Measurements from ENCODE around the gene SRRD.
"Not testable (repeated sequence)": the region's sequence is repeated elsewhere in the genome, so short reads cannot be mapped to it uniquely, and the experiment has no call there.

Gene SRRD

GRCh38 chr22:26527574-26528465 is 44.1 kb downstream of the SRRD start:
- no peak overlapping the region for H3K4me3 ChIP-seq (ENCODE audit: low read length)
- TF ChIP-seq, protein P1, sequence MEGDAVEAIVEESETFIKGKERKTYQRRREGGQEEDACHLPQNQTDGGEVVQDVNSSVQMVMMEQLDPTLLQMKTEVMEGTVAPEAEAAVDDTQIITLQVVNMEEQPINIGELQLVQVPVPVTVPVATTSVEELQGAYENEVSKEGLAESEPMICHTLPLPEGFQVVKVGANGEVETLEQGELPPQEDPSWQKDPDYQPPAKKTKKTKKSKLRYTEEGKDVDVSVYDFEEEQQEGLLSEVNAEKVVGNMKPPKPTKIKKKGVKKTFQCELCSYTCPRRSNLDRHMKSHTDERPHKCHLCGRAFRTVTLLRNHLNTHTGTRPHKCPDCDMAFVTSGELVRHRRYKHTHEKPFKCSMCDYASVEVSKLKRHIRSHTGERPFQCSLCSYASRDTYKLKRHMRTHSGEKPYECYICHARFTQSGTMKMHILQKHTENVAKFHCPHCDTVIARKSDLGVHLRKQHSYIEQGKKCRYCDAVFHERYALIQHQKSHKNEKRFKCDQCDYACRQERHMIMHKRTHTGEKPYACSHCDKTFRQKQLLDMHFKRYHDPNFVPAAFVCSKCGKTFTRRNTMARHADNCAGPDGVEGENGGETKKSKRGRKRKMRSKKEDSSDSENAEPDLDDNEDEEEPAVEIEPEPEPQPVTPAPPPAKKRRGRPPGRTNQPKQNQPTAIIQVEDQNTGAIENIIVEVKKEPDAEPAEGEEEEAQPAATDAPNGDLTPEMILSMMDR (conservative IDR thresholded peaks at IDR 0.05; ENCODE audit: low read depth, low read length) = no peak
- DNase-seq (ENCODE audit: low read depth) = peak; percentile 84

DNA sequence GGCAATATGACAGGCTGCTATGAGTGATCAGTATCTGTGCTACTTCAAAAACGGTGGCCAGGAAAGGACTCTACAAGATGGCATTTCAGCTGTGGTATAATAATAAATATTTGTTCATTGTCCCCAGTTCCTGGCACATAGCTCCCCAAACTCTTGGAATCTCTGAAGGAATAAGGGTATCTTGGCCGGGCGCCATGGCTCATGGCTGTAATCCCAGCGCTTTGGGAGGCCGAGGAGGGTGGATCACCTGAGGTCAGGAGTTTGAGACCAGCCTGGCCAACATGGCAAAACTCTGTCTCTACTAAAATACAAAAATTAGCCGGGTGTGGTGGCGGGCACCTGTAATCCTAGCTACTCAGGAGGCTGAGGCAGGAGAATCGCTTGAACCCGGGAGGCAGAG is 44.8 kb downstream of the SRRD start:
- H3K4me3 ChIP-seq (ENCODE audit: low read length); DNase-seq (ENCODE audit: low read depth): not testable (repeated sequence)

- TF ChIP-seq, protein P1 (conservative IDR thresholded peaks at IDR 0.05; ENCODE audit: low read depth, low read length) = no peak
- H3K4me3 ChIP-seq (ENCODE audit: low read length) = no peak overlapping the region
- no peak for DNase-seq (ENCODE audit: low read depth)
Measured at GRCh38 chr22:26529345-26529744, 45.7 kb downstream of the SRRD start.

DNA sequence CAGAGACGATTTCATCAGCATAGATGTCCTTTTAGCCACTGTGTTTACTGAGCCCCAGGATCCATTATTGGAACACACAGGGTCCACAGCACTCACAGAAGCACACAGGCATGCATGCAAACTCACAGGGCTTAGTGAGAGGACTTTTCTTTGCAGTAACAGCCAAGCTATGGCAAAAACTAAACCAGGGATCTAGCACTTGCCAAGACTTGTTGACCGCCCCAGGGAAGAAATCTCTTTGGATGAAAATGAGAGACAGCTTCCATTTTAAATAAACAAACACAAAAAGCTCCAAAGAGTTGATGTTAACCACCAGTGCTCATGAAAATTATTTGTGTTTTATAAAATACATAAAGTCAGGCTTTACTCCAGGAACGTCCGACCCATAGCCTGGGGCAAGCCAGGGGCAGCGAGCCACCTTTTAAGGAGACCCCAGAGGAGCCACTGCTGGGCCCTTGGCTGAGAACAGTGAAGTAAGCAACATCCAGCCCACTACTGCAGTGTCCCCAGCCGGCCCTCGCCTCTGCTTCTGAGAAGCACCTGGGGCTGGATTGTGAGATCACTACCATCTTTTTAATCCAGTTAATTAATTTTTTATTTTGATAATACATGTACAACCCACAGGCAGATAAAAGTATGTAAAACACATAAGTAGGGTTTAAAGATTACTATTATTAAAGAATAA is 50.6 kb downstream of the SRRD start:
- H3K4me3 ChIP-seq (ENCODE audit: low read length) = no peak overlapping the region
- TF ChIP-seq, protein P1 (conservative IDR thresholded peaks at IDR 0.05; ENCODE audit: low read depth, low read length) = no peak
- DNase-seq (ENCODE audit: low read depth) = no peak

DNA sequence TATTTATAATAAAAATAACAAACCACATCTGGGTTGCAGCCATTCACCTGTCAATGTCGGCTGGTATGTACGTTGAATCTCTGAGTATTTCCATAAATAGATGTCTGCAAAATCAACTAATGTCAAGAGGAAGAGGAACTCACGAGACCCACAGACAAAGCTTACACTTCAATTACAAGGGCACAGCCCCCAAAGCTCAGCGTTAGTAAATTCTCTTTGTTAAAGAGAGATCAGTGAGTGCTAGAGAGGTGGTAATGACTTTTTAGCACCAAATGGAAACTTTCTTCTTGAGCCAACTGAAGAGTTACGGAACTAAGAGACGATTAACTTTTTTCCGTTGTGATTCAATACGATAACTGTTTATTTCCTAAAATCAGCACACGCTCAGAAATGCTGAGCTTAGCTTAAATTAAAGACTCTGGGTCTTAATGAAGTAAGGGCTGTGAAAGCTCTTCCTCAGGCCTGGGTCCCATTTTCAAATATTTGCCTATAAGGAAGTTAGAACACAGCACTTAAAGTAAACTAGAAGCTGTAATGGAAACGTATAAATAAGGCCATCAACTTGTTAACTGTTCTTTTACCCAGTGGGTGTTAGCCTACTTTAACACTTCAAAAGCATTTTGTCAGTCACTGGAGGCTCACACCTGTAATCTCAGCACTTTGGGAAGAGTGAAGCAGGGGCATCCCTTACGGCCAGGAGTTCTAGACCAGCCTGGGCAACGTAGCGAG is 51.4 kb downstream of the SRRD start:
- TF ChIP-seq, protein P1 (conservative IDR thresholded peaks at IDR 0.05; ENCODE audit: low read depth, low read length) = no peak
- DNase-seq (ENCODE audit: low read depth) = no peak
- H3K4me3 ChIP-seq (ENCODE audit: low read length) = no peak overlapping the region

GRCh38 chr22:26535603-26535908 is 51.9 kb downstream of the SRRD start:
- H3K4me3 ChIP-seq (ENCODE audit: low read length) = no peak overlapping the region
- no peak for DNase-seq (ENCODE audit: low read depth)
- TF ChIP-seq, protein P1 (conservative IDR thresholded peaks at IDR 0.05; ENCODE audit: low read depth, low read length) = no peak

DNA sequence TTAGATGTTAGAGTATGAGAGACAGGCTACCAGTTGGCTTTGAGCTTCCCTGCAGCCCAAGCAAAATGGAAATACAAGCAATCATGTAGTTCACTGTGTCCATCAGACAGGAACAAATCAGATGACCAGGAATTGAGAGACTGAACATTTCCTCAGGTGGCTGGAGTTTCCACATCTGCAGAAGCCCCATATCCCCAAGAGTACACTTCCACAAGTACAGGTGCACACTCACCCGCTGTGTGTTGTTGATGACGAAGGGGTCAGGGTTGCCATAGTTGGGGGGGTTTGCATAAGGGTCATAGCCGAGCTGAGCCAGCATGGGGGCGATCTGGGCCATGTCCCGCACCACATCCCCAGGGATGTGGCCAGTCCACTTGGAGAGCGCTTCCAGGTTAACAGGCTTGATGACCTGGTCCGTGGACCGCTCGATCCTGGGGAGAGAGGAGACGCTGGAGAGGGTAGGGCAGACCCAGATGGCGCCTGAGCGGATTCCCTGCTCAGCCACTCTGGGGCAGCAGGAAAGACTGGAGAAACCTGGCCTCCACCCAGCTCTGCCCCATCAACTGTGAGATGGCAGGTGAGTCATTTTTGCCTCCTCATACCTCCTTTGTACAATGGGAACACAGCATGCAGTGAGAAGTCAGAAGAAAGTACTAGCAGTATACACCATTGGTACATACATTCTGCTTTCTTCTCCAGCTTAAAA is 52.5 kb downstream of the SRRD start:
- no peak for DNase-seq (ENCODE audit: low read depth)
- TF ChIP-seq, protein P1 (conservative IDR thresholded peaks at IDR 0.05; ENCODE audit: low read depth, low read length) = no peak
- H3K4me3 ChIP-seq (ENCODE audit: low read length) = no peak overlapping the region
